Upper lobe of left lung (tissue), 4 donors: ENCODE measurements around the gene CCNF.

ENCODE experiments used
- POLR2A ChIP-seq, 4 donors: fragments of 450-650 bp; IDR thresholded peaks; one replicate each; pipeline ENCODE4 v1.5.1; 2016 to 2017; ENCODE audit warnings: antibody characterized with exemption in 4 of 4, mild to moderate bottlenecking in 2 of 4
- TF ChIP-seq, protein P1 (sequence below), 6 experiments: fragments of 450-650 bp in 4 of 6; fragments of 200-600 bp in 2 of 6; sonication (generic) in 2 of 6; IDR thresholded peaks; one replicate each; pipeline ENCODE4 v1.5.1; 2016 to 2019; ENCODE audit warnings: antibody characterized with exemption in 6 of 6

DNA sequence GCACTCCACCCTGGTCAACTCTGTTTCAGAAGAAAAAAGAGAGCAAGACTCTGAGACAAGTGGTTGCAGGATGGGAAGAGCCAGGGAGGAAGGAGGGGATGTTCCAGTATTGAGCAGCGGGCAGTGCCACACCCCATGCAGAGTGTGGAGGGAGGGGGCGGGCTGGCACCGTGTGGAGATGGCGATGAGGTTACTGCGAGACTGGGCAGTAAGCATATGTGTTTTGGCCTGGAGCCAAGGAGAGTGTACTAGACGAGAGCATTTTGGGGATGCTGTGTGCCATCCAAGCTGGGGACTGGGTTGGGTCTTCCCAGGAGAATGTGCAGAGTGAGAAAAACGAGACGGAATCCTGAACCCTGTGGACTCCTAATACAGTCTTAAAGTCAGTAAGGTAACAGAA, 49.0 kb downstream of the CCNF start:
- no peak for TF ChIP-seq POLR2A (IDR thresholded peaks at IDR 0.05)
- TF ChIP-seq, protein P1, sequence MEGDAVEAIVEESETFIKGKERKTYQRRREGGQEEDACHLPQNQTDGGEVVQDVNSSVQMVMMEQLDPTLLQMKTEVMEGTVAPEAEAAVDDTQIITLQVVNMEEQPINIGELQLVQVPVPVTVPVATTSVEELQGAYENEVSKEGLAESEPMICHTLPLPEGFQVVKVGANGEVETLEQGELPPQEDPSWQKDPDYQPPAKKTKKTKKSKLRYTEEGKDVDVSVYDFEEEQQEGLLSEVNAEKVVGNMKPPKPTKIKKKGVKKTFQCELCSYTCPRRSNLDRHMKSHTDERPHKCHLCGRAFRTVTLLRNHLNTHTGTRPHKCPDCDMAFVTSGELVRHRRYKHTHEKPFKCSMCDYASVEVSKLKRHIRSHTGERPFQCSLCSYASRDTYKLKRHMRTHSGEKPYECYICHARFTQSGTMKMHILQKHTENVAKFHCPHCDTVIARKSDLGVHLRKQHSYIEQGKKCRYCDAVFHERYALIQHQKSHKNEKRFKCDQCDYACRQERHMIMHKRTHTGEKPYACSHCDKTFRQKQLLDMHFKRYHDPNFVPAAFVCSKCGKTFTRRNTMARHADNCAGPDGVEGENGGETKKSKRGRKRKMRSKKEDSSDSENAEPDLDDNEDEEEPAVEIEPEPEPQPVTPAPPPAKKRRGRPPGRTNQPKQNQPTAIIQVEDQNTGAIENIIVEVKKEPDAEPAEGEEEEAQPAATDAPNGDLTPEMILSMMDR (IDR thresholded peaks at IDR 0.05) = no peak
